SKM-1 (cell line): Measurements from ENCODE around the gene LMAN1L.

ENCODE experiments used
- DNase-seq: peaks from one replicate; lab custom pipeline; 2025; ENCODE audit not compliant: unreplicated experiment; lab: John Stamatoyannopoulos, UW

LMAN1L gene

DNA sequence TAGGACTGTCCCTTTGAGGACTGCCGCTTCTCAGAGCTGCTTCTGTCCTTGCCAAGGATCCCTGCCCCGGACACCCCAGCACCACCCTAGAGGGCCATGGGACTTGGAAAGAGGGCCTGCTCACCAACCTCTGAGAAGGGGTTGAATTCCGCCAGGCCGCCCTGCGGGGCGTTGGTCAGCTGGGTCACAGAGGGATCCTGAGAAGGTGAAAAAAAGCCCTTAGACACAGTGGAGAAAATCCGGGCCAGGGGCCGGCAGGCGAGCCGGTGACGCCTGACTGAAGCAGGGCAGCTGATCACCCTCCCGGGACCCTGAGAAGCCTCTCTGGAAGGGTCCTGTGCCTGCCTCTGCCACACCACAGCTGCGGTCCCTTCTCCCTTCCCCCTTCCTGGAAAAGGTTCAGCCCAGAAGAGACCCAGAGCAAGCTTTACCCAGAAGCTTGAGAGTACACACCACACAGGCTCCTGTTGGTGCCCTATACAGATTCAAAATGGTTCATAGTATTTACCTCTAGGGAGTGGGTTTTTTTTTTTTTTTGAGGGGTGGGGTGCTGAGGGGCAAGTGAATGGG is 41.9 kb downstream of the LMAN1L start:
- no peak for DNase-seq

DNA sequence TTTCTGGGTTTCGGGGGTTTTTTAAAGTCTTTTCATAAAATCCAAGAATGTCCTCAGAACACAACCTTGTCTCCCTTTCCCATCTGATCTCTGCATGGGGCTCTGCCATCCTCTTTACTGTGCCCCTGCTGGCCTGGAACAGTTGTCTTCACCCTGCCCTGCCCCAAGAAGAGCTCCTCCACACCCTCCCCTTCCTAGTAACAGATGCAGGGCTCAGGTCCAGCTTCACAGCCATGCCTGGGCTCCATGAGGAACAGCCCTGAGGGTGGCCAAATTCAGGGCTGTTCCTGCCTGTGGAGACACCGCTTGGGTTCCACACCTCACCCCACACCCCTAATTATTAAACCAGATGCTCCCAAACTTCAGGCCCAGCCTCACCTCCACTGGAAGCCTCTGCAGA is 43.2 kb downstream of the LMAN1L start:
- DNase-seq, result no peak

DNA sequence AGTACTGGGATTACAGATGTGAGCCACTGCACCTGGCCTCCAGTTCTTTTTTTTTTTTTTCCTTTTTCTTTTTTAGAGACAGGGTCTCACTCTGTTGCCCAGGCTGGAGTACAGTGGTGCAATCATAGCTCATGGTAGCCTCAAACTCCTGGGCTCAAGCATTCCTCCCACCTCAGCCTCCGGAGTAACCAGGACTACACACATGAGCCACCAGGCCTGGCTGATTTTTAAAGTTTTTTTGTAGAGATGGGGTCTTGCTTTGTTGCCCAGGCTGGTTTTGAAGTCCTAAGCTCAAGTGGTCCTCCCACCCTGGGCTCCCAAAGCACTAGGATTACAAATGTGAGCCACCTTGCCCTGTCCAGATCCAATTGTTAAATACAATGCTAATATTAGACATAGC is 43.9 kb downstream of the LMAN1L start:
- no peak for DNase-seq

DNA sequence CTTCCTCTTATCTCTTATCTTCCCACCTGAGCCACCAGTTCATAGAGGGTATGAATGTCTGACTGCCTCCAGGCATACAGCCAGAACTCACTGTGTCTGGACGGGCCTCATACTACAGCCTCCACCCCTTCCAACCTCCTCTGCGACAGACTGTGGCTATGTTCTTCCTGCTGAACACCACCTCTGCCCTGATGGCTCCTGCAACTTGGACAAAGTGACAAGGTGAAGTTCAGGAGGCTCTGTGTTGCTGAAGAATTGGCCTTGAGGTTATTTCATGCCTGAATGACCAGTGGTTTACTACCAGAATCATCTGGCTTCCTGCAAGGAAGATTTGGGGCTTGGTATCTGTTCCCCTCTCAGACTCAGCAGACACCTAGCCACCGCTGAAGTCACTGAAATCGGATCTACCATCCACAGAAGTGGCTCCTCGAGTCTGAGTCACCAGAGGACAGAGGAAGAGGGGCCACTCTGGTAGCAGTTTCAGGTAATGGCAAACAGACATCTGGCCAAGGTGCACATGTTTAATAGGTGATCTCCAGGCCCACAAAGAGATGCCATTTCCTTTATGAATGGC is 44.5 kb downstream of the LMAN1L start:
- DNase-seq, result no peak

DNA sequence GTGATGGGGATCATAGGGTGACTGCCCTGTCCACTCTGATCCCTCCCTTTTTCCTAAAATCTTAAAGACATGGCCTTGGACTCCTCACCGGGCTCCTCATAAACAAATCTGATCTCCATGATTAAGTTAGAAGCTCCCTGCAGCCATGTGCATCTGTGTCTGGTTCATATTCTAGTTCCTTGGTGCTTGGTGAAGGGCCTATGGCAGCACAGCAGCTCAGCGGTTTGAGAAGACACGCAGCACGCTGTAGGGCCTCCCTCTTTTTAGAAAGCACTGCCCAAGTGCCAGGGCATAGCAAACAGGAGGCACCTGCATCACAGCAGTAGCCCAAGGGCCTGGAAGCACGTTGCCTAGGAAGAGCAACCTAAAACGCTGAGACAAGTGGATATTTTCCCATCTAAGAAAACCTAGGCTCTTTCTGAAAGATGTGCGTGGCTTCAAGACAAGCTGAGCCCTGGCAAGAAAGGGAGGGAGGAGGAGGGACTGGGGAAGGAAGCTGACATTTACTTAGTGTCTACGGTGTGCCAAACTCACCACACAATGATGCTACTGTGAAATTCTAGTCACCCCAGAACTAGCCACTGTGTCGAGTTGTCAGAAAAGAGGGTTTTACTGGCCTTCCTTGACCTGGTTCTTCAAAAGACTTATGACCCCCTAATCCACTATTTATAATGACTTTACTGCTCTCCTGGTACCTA is 45.2 kb downstream of the LMAN1L start:
- no peak for DNase-seq

DNA sequence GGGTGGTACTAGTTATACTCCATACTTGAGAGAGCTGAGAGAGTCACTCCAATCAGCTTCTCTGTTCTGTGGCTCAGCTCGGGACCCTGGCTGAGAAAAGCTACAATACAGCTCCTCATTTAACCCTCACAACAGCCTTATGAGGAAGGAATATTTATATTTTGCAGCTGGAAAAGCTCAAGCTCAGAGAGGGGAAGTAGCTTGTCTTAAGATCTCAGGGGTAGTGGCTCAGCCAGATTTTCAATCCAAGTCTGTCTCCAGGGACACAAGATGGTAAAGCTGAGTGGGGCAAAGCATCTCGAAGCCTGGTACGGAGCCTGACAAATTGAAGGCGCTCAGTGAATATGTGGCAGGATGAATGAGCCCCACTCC is 45.7 kb downstream of the LMAN1L start:
- no peak for DNase-seq

DNA sequence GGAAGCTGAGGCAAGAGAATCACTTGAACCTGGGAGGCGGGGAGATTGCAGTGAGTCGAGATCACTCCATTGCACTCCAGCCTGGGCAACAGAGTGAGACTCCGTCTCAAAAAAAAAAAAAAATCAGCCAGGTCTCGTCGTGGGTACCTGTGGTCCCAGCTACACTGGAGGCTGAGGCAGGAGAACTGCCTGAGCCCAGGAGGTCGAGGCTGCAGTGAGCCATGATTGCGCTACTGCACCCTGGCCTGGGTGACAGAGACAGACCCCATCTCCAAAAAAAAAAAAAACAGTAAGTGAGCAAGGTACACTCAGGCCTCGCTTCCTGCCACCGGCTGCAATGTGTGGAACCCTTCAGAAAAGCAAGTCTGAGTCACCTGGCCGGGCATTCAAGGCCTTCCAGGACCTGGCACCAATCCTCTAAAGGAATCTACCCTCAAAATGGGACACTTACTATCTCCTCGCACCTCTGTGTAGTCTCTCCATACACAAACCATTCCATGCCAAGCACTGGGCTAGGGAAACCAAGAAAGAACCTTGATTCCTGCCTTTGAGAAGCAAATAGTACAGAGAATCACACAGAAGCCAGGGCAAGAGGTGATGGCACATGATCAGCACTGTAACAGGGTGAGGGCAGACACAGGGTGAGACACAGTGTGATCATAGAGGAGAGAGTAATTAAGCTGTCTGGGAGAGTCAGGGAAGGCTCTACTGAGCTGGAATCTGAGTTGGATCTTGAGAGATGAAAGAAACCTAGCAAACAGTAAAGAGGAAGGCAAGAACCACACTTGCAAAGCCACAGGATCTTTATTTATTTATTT is 50.8 kb downstream of the LMAN1L start:
- DNase-seq, result no peak

DNA sequence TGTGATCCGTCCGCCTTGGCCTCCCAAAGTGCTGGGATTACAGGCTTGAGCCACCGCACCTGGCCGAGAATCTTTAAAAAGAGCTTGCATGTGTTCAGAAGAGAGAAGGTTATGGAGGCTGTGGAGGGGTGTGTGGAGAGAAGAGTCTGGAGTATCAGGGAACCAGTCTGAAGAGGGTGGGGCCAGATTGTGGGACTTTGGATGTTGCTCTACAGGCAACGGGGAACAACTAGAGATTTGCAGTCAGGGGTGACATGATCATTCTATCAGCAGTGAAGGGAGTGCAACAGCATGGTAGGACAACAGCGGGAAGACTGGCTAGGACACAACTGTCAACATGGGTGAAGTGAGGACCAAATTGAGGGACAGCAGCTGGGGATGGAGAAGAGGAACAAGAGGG is 51.7 kb downstream of the LMAN1L start:
- DNase-seq, result no peak

DNA sequence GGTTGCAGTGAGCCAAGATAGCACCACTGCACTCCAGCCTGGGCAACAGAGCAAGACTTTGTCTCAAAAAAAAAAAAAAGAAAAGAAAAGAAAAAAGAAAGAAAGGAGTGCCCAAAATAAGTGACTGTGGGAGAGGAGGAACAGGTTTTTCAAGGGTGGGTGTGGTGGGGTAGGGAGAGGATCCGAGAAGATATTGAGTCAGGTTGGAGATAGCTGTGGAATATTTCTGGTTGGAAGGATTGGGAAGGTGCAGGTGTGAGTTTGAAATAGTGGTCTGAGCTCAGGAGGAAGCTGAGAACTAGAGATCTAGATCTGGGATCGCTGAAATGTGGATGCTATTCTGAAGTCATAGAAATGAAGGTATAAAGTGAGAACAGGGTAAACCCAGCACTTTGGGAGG is 52.7 kb downstream of the LMAN1L start:
- no peak for DNase-seq

DNA sequence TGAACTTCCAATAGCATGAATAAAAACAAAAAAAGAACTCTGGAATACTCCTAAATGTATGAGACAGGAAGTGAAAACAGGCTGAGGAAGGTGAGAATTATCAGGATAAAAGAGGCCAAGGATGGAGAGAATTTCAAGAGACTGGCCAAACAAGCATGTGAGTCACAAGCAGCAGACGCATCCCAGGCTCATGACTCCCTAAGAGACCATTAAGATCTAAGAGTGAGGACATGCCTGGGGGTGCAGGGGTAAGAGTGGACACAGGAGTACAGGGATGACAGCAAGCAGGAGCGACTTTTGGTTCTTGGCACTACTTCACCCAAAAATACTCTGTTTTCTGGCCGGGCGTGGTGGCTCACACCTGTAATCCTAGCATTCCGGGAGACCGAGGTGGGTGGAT is 53.5 kb downstream of the LMAN1L start:
- no peak for DNase-seq

DNA sequence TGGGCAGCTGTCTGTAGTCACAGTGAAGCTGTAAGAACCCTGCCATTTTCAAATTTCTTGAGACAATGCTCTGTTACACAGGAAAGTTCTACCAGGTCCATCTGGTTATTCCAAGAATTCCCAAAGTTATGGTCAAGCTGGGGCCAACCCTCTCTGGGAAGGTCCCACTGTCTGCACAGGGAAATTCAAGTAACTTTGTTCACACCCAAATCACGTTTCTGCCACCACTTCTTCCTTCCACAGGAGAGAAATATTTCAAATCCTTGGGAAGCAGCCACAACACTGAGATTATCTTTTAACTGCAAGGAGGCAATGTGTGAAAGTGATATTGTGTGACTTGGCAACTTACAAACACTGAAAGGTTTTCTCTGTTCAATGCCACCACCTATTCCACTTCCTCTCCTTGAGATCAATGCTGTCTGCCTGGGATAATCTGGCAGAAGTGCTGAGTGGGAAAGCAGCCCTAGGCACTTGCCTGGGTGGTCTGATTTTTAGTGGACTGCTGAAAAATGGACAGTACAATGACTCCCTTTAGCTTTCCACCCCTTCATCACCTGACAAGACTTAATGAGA is 54.9 kb downstream of the LMAN1L start:
- DNase-seq, result no peak

DNA sequence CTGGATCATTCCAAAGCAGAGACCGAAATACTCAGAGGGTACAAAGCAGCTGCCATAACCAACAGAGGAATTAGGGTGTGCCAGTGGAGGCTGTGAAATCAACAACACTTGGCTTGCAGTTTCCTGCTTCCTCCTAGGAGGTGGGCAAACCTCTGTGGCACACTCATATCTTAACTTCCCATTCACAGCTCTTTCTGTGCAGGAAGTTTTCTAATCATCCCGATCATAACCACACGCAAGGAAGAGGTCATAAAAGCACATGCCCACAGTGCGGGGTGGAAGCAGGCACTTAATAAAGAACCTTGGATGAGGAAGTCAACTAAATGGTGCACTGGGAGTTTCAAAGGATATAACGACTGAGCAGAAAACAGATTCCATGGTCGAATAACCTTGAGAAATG is 55.4 kb downstream of the LMAN1L start:
- DNase-seq, result peak; percentile 71

DNA sequence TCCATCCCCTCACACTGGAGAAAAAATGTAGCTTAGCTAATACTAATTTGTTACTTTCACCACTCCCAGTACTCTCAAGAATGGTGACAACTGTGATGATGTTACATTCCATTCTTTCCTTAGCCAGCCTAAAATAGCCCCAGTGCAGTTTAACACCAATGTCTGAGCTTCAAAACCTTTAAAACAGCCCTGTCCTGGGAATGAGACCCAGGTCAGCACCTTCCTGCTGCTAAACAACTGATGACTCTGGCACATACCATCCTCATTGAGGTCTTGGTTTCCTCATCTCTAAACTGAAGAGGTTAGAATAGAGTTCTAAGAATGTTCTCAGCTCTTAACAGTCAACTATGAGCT is 56.7 kb downstream of the LMAN1L start:
- DNase-seq, result no peak

DNA sequence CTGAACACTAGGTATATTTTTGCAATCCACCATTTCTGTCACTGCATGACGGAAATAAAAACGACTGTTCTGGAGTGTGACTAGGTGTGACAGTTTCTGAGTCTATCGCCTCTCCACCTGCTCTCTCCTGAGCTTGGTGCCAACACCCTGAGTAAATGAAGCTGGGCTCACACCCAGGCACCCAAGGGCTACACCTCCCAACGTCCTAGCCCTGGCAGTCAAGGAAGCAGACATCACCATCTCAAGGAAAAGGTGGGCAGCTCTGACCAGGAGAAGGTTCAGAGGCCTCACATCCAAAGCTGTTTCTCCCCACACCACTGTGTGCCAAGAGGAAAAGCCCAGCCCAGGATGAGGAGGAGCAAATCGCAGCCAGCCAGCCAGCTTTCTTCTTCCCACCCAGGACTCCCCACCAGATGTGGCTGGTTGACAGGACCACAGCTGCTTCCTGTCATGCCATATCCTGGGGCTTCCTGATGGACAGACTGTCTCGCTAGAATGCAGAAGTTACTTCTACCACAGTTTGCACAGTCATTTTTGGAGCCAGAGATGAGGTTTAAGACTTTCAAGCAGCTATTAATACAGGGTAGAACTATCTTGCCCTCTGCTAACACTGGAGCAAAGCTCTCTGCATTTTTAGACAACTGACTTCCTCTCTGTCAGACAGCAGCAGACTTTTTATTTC is 57.2 kb downstream of the LMAN1L start:
- peak; percentile 70 for DNase-seq

DNA sequence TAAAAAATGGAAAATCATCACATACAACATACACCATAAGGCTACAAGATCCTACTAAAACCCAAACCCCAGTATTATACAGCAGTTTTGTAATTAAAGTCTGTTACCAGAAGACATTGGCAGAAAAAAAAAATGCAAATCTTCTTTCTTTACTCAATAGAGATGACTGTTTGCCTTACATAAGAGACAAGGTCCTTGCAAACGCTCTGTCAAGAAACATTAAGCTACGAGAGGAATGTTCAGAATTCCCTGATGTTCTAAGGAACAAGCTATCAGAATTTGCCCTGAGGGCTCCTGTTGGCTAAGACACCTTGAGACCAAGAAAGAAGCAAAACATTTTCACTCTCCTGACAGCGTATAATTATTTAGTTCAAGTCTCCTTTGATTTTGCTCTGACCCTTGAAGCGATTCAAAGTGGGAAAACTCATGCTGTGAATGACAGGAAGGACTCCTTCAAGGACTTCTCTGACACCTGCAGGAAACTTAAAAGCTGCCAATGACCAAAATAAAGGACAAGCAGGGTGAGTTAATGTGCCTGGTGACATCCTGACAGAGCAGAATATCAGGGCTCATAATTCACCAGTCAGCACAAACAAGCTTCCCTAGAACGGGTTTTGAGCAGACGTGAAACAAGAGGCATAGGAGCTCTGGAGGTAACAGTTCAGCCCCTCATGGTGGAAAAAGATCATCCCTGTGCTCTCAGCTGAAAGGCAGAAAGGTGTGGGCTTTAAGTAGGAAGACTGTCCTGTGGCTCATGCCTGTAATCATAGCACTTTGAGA is 58.0 kb downstream of the LMAN1L start:
- DNase-seq, result no peak

DNA sequence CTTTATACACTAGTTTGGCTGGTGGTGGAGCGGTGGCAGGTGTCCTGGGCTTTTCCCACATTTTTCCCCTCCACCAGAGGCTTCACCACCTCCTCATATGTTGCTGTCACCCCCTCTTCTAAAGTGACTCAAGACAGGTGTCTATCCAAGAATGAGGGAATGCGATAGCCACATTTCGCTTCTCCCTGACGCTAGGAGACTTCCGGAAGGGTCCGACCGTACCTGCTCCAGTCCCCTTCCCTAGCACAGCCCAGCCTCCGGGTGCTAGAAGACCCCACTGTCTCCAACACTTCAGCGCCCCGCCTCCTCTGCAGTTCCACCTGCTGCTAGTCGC is 60.0 kb downstream of the LMAN1L start:
- no peak for DNase-seq

DNA sequence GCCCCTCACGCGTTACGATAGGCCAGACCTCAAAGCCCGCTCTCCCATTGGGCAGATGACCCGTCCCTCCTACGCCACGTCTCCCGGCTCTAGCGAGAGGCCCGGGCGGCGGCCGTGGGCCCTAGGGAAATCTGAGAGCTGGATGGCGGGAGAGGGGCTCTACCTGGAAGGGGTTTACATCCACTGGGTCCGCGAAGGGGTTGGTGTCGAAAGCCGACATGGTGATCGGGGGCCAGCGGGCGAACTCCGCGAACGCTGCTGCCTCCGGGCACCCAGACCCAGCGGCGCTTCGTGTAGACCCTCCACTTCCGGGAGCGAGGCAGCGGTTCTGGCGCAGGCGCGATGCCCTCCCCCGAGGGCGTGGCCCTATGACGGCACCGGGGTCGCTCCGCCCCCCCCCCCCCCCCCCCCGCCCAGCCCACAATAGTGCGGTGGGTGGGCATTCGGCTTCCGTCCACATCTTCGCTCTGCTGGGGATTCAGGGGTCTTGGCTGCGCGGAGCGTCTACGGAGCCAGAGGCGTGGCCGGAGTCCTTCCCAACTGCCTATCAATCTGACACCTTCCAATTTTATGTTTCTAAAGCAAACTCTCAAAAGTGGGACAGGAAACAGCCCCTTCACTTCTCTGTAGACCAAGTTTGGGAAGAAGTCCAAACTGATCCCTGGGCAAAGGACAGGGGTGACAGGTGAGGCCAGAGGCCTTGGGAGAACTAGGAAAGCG is 60.6 kb downstream of the LMAN1L start, which contains the start of gene SCAMP2:
TSS of gene SCAMP2 (minus strand) at position 330 of the 720 bp plus-strand sequence. CDS start at position 220, 110 bp downstream.
- peak; percentile 80 for DNase-seq

DNA sequence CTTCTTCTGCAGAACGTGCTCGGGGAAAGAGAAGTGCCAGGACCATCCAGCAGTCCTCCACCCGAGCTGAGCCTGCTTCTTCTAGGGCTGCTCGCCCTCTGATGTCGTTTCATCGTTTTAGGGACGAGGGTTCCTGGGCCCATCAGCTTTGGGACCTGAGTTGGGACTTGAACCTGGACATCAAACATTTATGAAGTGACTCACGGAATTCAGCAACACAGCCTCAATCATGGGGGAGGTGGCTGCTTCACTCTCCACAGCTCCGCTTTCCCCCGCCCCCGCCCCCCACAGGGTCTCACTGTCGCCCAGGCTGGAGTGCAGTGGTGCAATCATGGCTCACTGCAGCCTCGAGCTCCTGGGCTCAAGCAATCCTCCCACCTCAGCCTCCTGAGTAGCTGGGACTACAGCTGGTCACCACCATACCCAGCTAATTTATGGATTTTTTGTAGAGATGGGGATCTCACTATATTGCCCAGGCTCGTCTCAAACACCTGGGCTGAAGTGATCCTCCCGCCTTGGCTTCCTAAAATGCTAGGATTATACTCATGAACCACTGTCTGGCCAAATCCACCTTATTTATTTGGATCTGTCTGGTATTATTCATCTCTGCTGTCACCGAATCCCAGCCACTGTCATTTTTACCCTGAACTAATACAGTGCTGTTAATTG is 61.3 kb downstream of the LMAN1L start:
- peak; percentile 32 for DNase-seq
